HG03378 (cell line): ENCODE results near the gene GP1BA.
A peak's percentile ranks its signal among the peaks of the same experiment; 100 is the strongest.

Experiments used
- ATAC-seq: cut with Tn5 transposase; IDR thresholded peaks from one replicate; pipeline ENCODE4 v1.9.1; 2021; ENCODE audit warnings: mild to moderate bottlenecking, moderate library complexity; ENCODE audit not compliant: unreplicated experiment

GP1BA gene

GRCh38 chr17:4937553-4937952 lies 5.5 kb downstream of the GP1BA start:
- ATAC-seq = no peak

GRCh38 chr17:4938069-4938491 lies 6.0 kb downstream of the GP1BA start:
- ATAC-seq = no peak

- no peak for ATAC-seq
These were observed 6.8 kb downstream of the GP1BA start for GRCh38 chr17:4938688-4939545.

- ATAC-seq = peak; percentile 6
These were observed 7.4 kb downstream of the GP1BA start for GRCh38 chr17:4939546-4939795.

GRCh38 chr17:4939796-4940554 lies 7.9 kb downstream of the GP1BA start, which contains the start of the genes RNF167 and SLC25A11:
RNF167 (plus strand) TSS chr17:4940268; CDS start chr17:4940910, 642 bp downstream.
SLC25A11 (minus strand) TSS chr17:4940046; CDS start chr17:4939910, 136 bp downstream.
- ATAC-seq = peak; percentile 77

GRCh38 chr17:4940555-4941318 lies 8.7 kb downstream of the GP1BA start:
- ATAC-seq = no peak

- ATAC-seq = no peak
These were observed 9.2 kb downstream of the GP1BA start for GRCh38 chr17:4941319-4941610.

- no peak for ATAC-seq
These were observed 10.9 kb downstream of the GP1BA start for GRCh38 chr17:4942760-4943508.

GRCh38 chr17:4944163-4944553 lies 12.1 kb downstream of the GP1BA start:
- ATAC-seq = no peak

GRCh38 chr17:4944554-4945175 lies 12.6 kb downstream of the GP1BA start:
- ATAC-seq = no peak

GRCh38 chr17:4945176-4945943 lies 13.3 kb downstream of the GP1BA start:
- peak; percentile 30 for ATAC-seq

GRCh38 chr17:4945944-4946280 lies 13.8 kb downstream of the GP1BA start:
- ATAC-seq = no peak

- ATAC-seq = no peak
These were observed 14.4 kb downstream of the GP1BA start for GRCh38 chr17:4946312-4946976.

GRCh38 chr17:4947010-4947410 lies 14.9 kb downstream of the GP1BA start:
- ATAC-seq = no peak

GRCh38 chr17:4947411-4948165 lies 15.5 kb downstream of the GP1BA start:
- ATAC-seq = no peak

- ATAC-seq = peak; percentile 1
These were observed 16.3 kb downstream of the GP1BA start, which contains the start of gene PFN1 for GRCh38 chr17:4948166-4948930. PFN1 (minus strand) TSS chr17:4948530; CDS start chr17:4948394, 136 bp downstream.

GRCh38 chr17:4948931-4949320 lies 16.8 kb downstream of the GP1BA start:
- peak; percentile 17 for ATAC-seq
